A549 (cell line): ENCODE data around the gene STAT5A. TPM values are rescaled to one million over a fixed set of nuclear protein-coding genes. Genes with fewer than 3 reads are reported as not detected.

ENCODE experiments used
- ATAC-seq, 2 experiments: fragments of 200-7000 bp in 1 of 2; fragments of >200 bp in 1 of 2; cut with Nextera tagmentation in 1 of 2; cut with Tn5 transposase in 1 of 2; 3 replicates each; pipeline versions ENCODE4 v1.8.0 to v1.9.1; 2018 to 2020; ENCODE audit warnings: mild to moderate bottlenecking in 1 of 2, moderate library complexity in 1 of 2
- CTCF ChIA-PET: fragments of 300-600 bp; sonication (Branson Sonifier 250); formaldehyde crosslinking; extraction: SDS; loops from one replicate; lab custom pipeline; 2021; ENCODE audit warnings: antibody characterized with exemption, inconsistent platforms; lab: Yijun Ruan, JAX
- POLR2A ChIA-PET: fragments of 350-600 bp; formaldehyde crosslinking; extraction: SDS; loops from one replicate; lab custom pipeline; 2021; ENCODE audit warnings: antibody characterized with exemption, inconsistent platforms; lab: Yijun Ruan, JAX
- DNase-seq, 2 experiments: peaks; one replicate each; pipeline versions ENCODE4 v3.0.0 to v3.0.0-alpha.2; 2011 to 2016; ENCODE audit warnings: low read depth in 1 of 2, low spot score in 1 of 2
- FAIRE-seq: peaks from 2 replicates; lab custom pipeline; 2011; peaks lifted over from hg19 to GRCh38; lab: Jason Lieb, UNC
- H3K27ac ChIP-seq, 2 experiments: fragments of >200 bp; sonication (Bioruptor Twin); formaldehyde crosslinking; 3 replicates each; pipeline ENCODE4 v1.5.1; 2016 to 2017
- H3K4me1 ChIP-seq: fragments of >200 bp; sonication (Bioruptor Twin); formaldehyde crosslinking; 3 replicates; pipeline ENCODE4 v1.6.1; 2016
- H3K4me2 ChIP-seq: fragments of >200 bp; sonication (Bioruptor Twin); formaldehyde crosslinking; 3 replicates; pipeline ENCODE4 v1.6.1; 2016
- H3K4me3 ChIP-seq: fragments of >200 bp; sonication (Bioruptor Twin); formaldehyde crosslinking; 3 replicates; pipeline ENCODE4 v1.5.1; 2016
- H3K9me3 ChIP-seq: fragments of >200 bp; sonication (Bioruptor Twin); formaldehyde crosslinking; 3 replicates; pipeline ENCODE4 v1.6.1; 2016
- CBX2 ChIP-seq: fragments of 200-600 bp; sonication (generic); IDR thresholded peaks from 2 replicates; pipeline ENCODE4 v1.6.1; 2016; ENCODE audit warnings: low read depth, mild to moderate bottlenecking, borderline replicate concordance
- CEBPB ChIP-seq, 2 experiments: fragments of >200 bp in 1 of 2; sonication (Bioruptor Twin) in 1 of 2; formaldehyde crosslinking in 1 of 2; IDR thresholded peaks; 2 replicates each; pipeline ENCODE4 v1.6.1; 2012 to 2016
- ELK1 ChIP-seq: fragments of 150-350 bp; IDR thresholded peaks from 2 replicates; pipeline ENCODE4 v1.6.1; 2014; ENCODE audit warnings: low read depth, mild to moderate bottlenecking, low read length
- EP300 ChIP-seq, 2 experiments: fragments of >200 bp; sonication (Bioruptor Twin); formaldehyde crosslinking; IDR thresholded peaks; 2 replicates in 1 of 2; 3 replicates in 1 of 2; pipeline ENCODE4 v1.6.1; 2016 to 2017
- ESRRA ChIP-seq: fragments of 150-350 bp; IDR thresholded peaks from 2 replicates; pipeline ENCODE4 v1.6.1; 2014; ENCODE audit warnings: mild to moderate bottlenecking, low read length, borderline replicate concordance
- FOSB ChIP-seq: fragments of 250-450 bp; sonication (Bioruptor Pico); IDR thresholded peaks from 2 replicates; pipeline ENCODE4 v1.5.0; 2020; ENCODE audit warnings: mild to moderate bottlenecking, moderate library complexity
- GATA3 ChIP-seq: IDR thresholded peaks from 2 replicates; pipeline ENCODE4 v1.6.1; 2012; ENCODE audit warnings: borderline replicate concordance
- HOXA7 ChIP-seq: fragments of 250-450 bp; sonication (Bioruptor Pico); IDR thresholded peaks from 2 replicates; pipeline ENCODE4 v1.5.0; 2020; ENCODE audit warnings: mild to moderate bottlenecking, moderate library complexity
- HOXB5 ChIP-seq: fragments of 250-450 bp; sonication (Bioruptor Pico); IDR thresholded peaks from 2 replicates; pipeline ENCODE4 v1.5.0; 2020; ENCODE audit warnings: mild to moderate bottlenecking, moderate library complexity
- JUNB ChIP-seq: fragments of >200 bp; sonication (Bioruptor Twin); formaldehyde crosslinking; IDR thresholded peaks from 2 replicates; pipeline ENCODE4 v1.6.1; 2016
- KDM1A ChIP-seq: fragments of 200-600 bp; sonication (generic); IDR thresholded peaks from 2 replicates; pipeline ENCODE4 v1.6.1; 2016; ENCODE audit warnings: low read depth, mild to moderate bottlenecking
- KDM5A ChIP-seq: fragments of 200-600 bp; sonication (generic); IDR thresholded peaks from 2 replicates; pipeline ENCODE4 v1.6.1; 2016; ENCODE audit warnings: antibody characterized with exemption, mild to moderate bottlenecking
- MAFK ChIP-seq: fragments of 450-650 bp; IDR thresholded peaks from 2 replicates; pipeline ENCODE4 v1.6.1; 2014; ENCODE audit not compliant: partially characterized antibody
- MAX ChIP-seq: IDR thresholded peaks from 2 replicates; pipeline ENCODE4 v1.6.1; 2012
- NR3C1 ChIP-seq: fragments of >200 bp; sonication (Bioruptor Twin); formaldehyde crosslinking; IDR thresholded peaks from 3 replicates; pipeline ENCODE4 v1.6.1; 2017
- RAD21 ChIP-seq, 2 experiments: fragments of >200 bp in 1 of 2; sonication (Bioruptor Twin) in 1 of 2; formaldehyde crosslinking in 1 of 2; IDR thresholded peaks in 1 of 2; conservative IDR thresholded peaks in 1 of 2; 2 replicates in 1 of 2; 3 replicates in 1 of 2; pipeline ENCODE4 v1.6.1; 2012 to 2018; ENCODE audit warnings: inconsistent platforms in 1 of 2
- RCOR1 ChIP-seq: fragments of 150-350 bp; IDR thresholded peaks from 2 replicates; pipeline ENCODE4 v1.6.1; 2014; ENCODE audit warnings: antibody characterized with exemption, low read length, low read depth
- RNF2 ChIP-seq: fragments of 200-600 bp; sonication (generic); IDR thresholded peaks from 2 replicates; pipeline ENCODE4 v1.6.1; 2016; ENCODE audit warnings: low read depth, mild to moderate bottlenecking, antibody characterized with exemption, moderate library complexity, borderline replicate concordance
- SMC3 ChIP-seq: fragments of >200 bp; sonication (Bioruptor Twin); formaldehyde crosslinking; IDR thresholded peaks from 3 replicates; pipeline ENCODE4 v1.6.1; 2018; ENCODE audit warnings: inconsistent platforms
- TFCP2L1 ChIP-seq: fragments of 250-450 bp; sonication (Bioruptor Pico); IDR thresholded peaks from 2 replicates; pipeline ENCODE4 v1.5.0; 2021; ENCODE audit warnings: mild to moderate bottlenecking
- TP53 ChIP-seq: fragments of 250-450 bp; sonication (Bioruptor Pico); IDR thresholded peaks from 2 replicates; pipeline ENCODE4 v1.5.0; 2021; ENCODE audit warnings: mild to moderate bottlenecking, moderate library complexity
- WGBS: methylation state at CpG from one replicate; pipeline ENCODE4 v1.1.6; 2017; ENCODE audit errors: missing lambda C conversion rate; 5-methylcytosine and 5-hydroxymethylcytosine counted together
- polyA plus RNA-seq, 4 experiments: library from polyadenylated mRNA; depleted of rRNA in 3 of 4; stranded (reverse); fragments of >200 nt; fragmentation: RNase III in 1 of 4; extraction: RNeasy Plus Mini Kit Qiagen cat#74134 plus additional on column Dnase treatment in 1 of 4; gene quantifications; 2 replicates in 3 of 4; 3 replicates in 1 of 4; pipeline ENCODE4 v1.2.3, GENCODE V29; 2011 to 2017
- TF ChIP-seq, protein P1 (sequence below): fragments of >200 bp; sonication (Bioruptor Twin); formaldehyde crosslinking; IDR thresholded peaks from 3 replicates; pipeline ENCODE4 v1.5.1; 2016
- TF ChIP-seq, protein P2 (sequence below): IDR thresholded peaks from 2 replicates; pipeline ENCODE4 v1.6.1; 2012; ENCODE audit warnings: low read depth, borderline replicate concordance
- TF ChIP-seq, protein P3 (sequence below): IDR thresholded peaks from 2 replicates; pipeline ENCODE4 v1.6.1; 2012

The STAT5A gene
- polyA plus RNA-seq, 2 of the 4 experiments (the other 2 are of a cell fraction) = 2.2 to 4.0 TPM

GRCh38 chr17:42312285-42313130, 24.2 kb downstream of the STAT5A start:
- ChIA-PET POLR2A (interaction anchor here (1.0 to 1.9 kb wide), 2 partner anchors 35 to 110 kb away, joined by 3 to 6 read pairs; partner anchors contain the start of gene CAVIN1), CTCF (interaction anchor here (0.6 to 31.0 kb wide), 58 partner anchors 10 to 510 kb away, joined by 3 to 1360 read pairs (median 5); partner anchors contain the start of genes CAVIN1, NAGLU, STAT3 and STAT5A)
- Histone ChIP-seq H3K4me3 (no peak overlapping the region), H3K4me2 (peak overlapping the region; percentile 64), H3K9me3 (no peaks in the 10 kb centered on the region), H3K27ac (peak overlapping the region; percentile 36 to 76; a peak in 3 of 6 replicates), H3K4me1 (peaks cover 13% of the 10 kb centered on the region)
- ATAC-seq = peak; percentile 74 to 89
- DNase-seq = peak; percentile 77 to 86
- TF ChIP-seq CBX2 (no peak), ESRRA (no peak), MAFK (no peak), FOSB (CRISPR knock-in tag) (no peak), RNF2 (no peak), HOXB5 (no peak), SMC3 (peak; percentile 82), RAD21 (conservative IDR thresholded peaks at IDR 0.05 in 1 of 2, IDR thresholded peaks at IDR 0.05 in 1 of 2) (peak; percentile 84 to 91), CEBPB (IDR thresholded peaks at IDR 0.05) (no peak), GATA3 (no peak), MAX (peak; percentile 71), RCOR1 (no peak), EP300 (IDR thresholded peaks at IDR 0.05) (no peak), HOXA7 (no peak), KDM5A (no peak)
- TF ChIP-seq, protein P1, sequence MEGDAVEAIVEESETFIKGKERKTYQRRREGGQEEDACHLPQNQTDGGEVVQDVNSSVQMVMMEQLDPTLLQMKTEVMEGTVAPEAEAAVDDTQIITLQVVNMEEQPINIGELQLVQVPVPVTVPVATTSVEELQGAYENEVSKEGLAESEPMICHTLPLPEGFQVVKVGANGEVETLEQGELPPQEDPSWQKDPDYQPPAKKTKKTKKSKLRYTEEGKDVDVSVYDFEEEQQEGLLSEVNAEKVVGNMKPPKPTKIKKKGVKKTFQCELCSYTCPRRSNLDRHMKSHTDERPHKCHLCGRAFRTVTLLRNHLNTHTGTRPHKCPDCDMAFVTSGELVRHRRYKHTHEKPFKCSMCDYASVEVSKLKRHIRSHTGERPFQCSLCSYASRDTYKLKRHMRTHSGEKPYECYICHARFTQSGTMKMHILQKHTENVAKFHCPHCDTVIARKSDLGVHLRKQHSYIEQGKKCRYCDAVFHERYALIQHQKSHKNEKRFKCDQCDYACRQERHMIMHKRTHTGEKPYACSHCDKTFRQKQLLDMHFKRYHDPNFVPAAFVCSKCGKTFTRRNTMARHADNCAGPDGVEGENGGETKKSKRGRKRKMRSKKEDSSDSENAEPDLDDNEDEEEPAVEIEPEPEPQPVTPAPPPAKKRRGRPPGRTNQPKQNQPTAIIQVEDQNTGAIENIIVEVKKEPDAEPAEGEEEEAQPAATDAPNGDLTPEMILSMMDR = peak; percentile 77
- TF ChIP-seq, protein P2, sequence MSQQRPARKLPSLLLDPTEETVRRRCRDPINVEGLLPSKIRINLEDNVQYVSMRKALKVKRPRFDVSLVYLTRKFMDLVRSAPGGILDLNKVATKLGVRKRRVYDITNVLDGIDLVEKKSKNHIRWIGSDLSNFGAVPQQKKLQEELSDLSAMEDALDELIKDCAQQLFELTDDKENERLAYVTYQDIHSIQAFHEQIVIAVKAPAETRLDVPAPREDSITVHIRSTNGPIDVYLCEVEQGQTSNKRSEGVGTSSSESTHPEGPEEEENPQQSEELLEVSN = peak; percentile 69
- WGBS = 61% methylated on average over 33 of the region's 54 CpGs
- no peak for FAIRE-seq

GRCh38 chr17:42313389-42313772, 25.1 kb downstream of the STAT5A start:
- DNase-seq (no peak), FAIRE-seq (no peak), ATAC-seq (no peak)
- 93% methylated on average over 4 of the region's 4 CpGs for WGBS
- ChIA-PET POLR2A (interaction anchor here (1.9 kb wide), 1 partner anchor 109 kb away, joined by 6 read pairs; the partner anchor contains the start of gene CAVIN1), CTCF (interaction anchor here (0.6 to 31.0 kb wide), 23 partner anchors 10 to 511 kb away, joined by 3 to 1360 read pairs (median 5); partner anchors contain the start of genes STAT3 and STAT5A)
- Histone ChIP-seq H3K4me2 (no peak overlapping the region), H3K4me3 (no peak overlapping the region), H3K4me1 (peaks cover 13% of the 10 kb centered on the region), H3K9me3 (no peaks in the 10 kb centered on the region), H3K27ac (no peak overlapping the region)
- TF ChIP-seq ELK1 = no peak
- TF ChIP-seq, protein P3, sequence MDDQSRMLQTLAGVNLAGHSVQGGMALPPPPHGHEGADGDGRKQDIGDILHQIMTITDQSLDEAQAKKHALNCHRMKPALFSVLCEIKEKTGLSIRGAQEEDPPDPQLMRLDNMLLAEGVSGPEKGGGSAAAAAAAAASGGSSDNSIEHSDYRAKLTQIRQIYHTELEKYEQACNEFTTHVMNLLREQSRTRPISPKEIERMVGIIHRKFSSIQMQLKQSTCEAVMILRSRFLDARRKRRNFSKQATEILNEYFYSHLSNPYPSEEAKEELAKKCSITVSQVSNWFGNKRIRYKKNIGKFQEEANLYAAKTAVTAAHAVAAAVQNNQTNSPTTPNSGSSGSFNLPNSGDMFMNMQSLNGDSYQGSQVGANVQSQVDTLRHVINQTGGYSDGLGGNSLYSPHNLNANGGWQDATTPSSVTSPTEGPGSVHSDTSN = no peak
- no peak for TF ChIP-seq HOXA7
- no peak for TF ChIP-seq KDM5A
- no peak for TF ChIP-seq KDM1A
- TF ChIP-seq FOSB (CRISPR knock-in tag) = no peak
- TF ChIP-seq, protein P2 = no peak
- TF ChIP-seq JUNB = no peak
- no peak for TF ChIP-seq NR3C1
- TF ChIP-seq HOXB5 = no peak
- no peak for TF ChIP-seq TFCP2L1 (CRISPR knock-in tag)
- no peak for TF ChIP-seq TP53 (CRISPR knock-in tag)
- TF ChIP-seq RCOR1 = no peak
- TF ChIP-seq, protein P1 = no peak
